Measurements from ENCODE around the gene CRYL1.

GRCh38 chr13:20353973-20354372 is 171.7 kb downstream of the CRYL1 start:
- TF ChIP-seq CTCF (IDR thresholded peaks at IDR 0.05) (peak in 1 of 3 donors; percentile 6), POLR2AphosphoS5 (IDR thresholded peaks at IDR 0.05) (no peak)

All from breast epithelium (tissue), 3 donors.